Stimulated activated CD8-positive, alpha-beta memory T cell treated with anti-CD3 and anti-CD28 coated beads, Interleukin-4, amount 100 ng/mL, for 1 hour (primary cell): ENCODE measurements around the gene PLEKHD1.
"Not testable (repeated sequence)": the region's sequence is repeated elsewhere in the genome, so short reads cannot be mapped to it uniquely, and the experiment has no call there.

Experiments used
- DNase-seq, 2 donors: peaks; one replicate each; pipeline ENCODE4 v3.0.0-alpha.2; 2020; ENCODE audit warnings: low read depth in 2 of 2, low spot score in 1 of 2

PLEKHD1 gene

GRCh38 chr14:69481815-69482568, 2.5 kb upstream of the PLEKHD1 start:
- no peak for DNase-seq

DNA sequence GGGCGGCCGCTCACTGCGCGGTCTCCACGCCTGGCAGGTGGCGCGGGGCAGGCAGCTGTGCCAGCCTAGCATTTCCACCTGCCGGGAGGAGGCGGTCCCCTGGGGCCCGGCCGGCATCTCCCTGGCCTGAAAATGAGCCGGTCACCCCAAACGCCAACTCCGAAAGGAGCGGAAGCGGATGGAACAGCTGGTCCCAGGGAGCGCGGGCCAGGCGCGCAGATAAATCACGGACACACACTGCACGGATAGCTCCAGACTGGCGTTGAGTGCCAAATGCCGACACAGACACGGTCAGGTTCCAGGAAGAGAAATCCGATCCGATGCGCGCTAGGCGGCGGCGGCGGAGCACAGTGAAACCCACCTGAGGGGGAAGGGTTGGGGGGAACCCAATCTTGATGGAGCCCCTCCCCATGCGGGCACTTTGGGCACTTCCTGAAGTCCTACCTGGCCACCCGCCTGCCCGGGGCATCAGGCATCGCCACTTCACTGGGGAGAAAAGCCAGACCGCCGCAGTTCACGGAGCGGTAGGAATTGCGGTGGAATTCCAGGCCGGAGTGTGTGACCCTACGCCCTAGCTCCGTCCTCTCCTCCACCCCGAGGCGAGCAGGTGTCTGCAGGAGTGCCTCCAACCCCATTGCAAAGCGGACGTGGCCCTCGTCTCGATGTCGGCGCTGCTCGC, 624 bp upstream of the PLEKHD1 start:
- no peak for DNase-seq

- DNase-seq = no peak
Measured at GRCh38 chr14:69485315-69485660, 760 bp downstream of the PLEKHD1 start.

- no peak for DNase-seq
Measured at GRCh38 chr14:69485701-69486100, 1.2 kb downstream of the PLEKHD1 start.

DNA sequence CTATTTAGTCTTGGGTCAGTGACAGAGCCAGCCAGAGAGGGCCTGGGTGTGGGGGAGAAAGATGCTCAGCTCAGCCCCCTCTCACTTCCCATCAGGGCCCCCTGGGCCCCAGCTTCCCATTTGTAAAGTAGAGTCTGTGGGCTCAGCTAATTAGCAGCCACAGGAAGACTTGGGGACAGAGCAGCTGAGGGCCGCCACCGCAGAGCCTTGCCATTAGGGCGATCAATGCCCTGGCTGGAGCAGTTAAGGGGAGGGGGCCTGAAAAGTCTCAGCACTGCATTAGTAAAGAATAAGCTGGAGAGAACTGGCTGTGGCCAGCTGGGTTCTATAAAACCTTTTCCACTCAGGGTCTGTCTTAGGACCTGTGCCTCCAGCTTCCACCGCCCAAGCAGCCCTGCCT, 2.7 kb downstream of the PLEKHD1 start:
- DNase-seq = no peak

GRCh38 chr14:69487771-69488170, 3.2 kb downstream of the PLEKHD1 start:
- DNase-seq = no peak

DNA sequence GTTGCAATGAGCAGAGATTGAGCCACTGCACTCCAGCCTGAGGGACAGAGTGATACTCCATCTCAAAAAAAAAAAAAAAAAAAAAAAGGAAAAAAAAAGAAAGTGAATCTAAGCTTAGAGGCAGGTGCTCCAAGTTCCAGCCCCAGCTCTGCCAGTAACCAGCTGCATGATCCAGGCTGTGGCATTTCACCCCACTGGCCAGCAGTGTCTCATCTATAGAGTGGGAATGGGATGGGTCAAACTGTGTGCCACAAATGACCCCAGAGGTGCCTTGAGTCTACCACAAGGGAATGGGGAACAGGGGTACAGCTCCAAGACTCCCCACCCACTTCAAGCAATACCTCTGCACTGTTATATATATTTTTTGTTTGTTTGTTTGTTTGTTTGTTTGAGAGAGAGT, 5.0 kb downstream of the PLEKHD1 start:
- DNase-seq = no peak

- no peak for DNase-seq
Measured at GRCh38 chr14:69490219-69490918, 5.8 kb downstream of the PLEKHD1 start.

DNA sequence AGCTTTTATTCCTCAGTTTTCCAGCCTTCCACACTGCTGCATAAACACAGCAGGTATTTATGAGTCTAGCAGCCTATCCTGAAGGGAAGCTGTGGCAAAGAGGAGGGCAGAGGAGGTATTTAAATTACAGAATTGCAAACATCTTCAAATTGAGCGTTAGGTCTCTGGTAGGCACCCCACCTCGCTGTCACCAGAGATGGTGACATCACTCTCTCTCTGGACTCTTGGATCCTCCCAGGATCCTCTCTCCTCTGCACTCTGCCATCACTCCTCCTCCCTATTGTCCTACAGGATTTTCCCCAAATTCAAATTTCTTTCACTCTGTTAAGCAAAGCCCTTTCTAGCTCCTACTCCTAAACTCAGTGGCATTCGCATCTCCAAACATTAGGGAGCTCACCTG, 6.7 kb downstream of the PLEKHD1 start:
- DNase-seq = no peak

DNA sequence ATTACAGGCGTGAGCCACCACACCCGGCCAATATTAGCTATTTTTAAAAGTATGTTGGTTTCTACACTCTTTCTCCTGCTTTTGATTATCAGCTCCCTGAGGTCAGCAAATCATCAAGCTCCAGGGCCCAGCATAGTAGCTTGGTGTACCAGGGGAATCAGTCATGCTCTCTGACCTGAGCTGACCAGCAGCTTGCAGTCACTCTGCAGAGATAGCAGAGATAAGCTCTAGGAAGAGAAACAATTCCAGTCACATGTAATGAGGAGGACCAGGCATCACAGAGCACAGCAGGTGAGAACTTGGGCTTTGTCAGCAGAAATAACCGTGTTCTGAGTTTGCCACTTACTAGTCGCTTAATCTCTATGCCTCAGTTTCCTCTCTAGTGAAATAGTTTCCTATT, 8.5 kb downstream of the PLEKHD1 start:
- no peak for DNase-seq

GRCh38 chr14:69493791-69494190, 9.3 kb downstream of the PLEKHD1 start:
- DNase-seq = no peak

- no peak for DNase-seq
Measured at GRCh38 chr14:69495341-69495921, 10.9 kb downstream of the PLEKHD1 start.

DNA sequence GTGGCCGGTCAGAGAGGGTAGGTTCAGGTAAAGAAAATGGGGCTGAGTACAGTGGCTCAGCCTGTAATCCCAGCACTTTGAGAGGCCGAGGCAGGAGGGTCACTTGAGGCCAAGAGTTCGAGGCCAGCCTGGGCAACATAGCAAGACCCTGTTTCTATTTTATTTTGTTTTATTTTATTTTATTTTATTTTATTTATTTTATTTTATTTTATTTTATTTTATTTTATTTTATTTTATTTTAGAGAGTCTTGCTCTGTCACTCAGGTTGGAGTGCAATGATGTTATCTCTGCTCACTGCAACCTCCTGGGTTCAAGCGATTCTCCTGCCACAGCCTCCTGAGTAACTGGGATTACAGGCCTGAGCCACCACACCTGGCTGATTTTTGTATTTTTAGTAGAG, 13.3 kb downstream of the PLEKHD1 start:
- DNase-seq = not testable (repeated sequence)

- not testable (repeated sequence) for DNase-seq
Measured at GRCh38 chr14:69498286-69498685, 13.8 kb downstream of the PLEKHD1 start.

DNA sequence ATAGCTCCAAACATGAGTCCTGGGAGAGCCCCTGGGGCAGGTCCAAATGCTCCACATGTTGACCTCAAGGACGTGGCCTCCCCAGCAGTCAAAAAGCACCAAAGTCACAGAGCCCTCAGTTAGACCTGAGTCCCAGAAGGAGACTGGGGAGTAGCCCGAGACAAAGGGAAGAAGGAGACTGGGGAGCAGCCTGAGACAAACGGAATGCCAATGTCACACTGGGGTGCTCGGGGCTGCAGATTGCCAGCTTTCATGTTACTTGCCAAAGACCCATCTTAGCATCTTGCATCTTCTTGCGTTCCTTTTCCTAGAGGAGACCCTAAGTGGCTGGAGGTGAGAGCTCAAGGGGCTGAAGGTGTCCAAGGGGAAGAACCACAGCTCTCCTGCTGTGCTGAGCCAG, 14.9 kb downstream of the PLEKHD1 start:
- DNase-seq = no peak

GRCh38 chr14:69500096-69500495, 15.6 kb downstream of the PLEKHD1 start:
- DNase-seq = no peak

DNA sequence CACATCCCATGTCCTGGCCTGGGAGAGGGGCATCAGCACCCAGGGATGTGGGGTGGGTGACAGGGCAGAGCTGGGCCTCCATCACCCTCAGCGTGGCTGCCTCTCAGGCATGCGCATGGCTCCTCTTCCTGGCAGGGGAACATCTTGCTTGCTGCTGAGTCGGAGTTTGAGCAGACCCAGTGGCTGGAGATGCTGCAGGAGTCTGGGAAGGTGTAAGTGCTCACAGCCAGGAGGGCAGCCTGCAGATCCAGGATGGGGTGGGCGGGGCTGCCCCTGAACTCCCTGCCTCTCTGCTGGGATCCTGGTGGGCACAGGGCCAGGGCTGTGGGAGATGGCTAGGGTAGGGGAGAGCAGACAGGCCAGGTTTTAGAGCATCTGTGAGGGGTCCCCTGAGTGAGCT, 16.2 kb downstream of the PLEKHD1 start:
- no peak for DNase-seq

GRCh38 chr14:69501423-69501838, 16.9 kb downstream of the PLEKHD1 start:
- no peak for DNase-seq

DNA sequence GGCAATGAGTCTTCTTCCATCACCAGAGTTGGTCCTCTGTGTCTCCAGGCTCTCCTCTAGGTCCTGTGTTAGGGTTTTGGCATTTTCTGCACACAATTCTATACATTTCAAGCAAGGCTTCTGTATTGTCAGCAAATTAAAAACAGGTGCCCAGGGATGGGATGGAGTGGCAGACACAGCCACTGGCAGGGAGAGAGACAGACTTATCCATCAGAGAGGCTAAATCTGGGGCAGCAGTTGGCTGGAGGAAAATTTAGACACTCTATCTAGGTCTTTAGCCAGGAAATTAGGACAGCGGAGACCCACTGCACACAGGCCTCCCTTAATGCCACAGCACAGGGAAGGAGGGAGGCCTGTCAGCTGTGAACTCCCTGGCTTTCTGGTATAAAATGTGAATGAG, 20.2 kb downstream of the PLEKHD1 start:
- DNase-seq = no peak

- DNase-seq = no peak
Measured at GRCh38 chr14:69505338-69506240, 21.1 kb downstream of the PLEKHD1 start.

GRCh38 chr14:69506241-69506595, 21.7 kb downstream of the PLEKHD1 start:
- DNase-seq = no peak
